T-helper 9 cell (primary cell): ENCODE results near the gene GRM5.
"Not testable (repeated sequence)": the region's sequence is repeated elsewhere in the genome, so short reads cannot be mapped to it uniquely, and the experiment has no call there.

Experiments
- DNase-seq: peaks from one replicate; pipeline ENCODE4 v3.0.0-alpha.2; 2020

Gene GRM5

DNA sequence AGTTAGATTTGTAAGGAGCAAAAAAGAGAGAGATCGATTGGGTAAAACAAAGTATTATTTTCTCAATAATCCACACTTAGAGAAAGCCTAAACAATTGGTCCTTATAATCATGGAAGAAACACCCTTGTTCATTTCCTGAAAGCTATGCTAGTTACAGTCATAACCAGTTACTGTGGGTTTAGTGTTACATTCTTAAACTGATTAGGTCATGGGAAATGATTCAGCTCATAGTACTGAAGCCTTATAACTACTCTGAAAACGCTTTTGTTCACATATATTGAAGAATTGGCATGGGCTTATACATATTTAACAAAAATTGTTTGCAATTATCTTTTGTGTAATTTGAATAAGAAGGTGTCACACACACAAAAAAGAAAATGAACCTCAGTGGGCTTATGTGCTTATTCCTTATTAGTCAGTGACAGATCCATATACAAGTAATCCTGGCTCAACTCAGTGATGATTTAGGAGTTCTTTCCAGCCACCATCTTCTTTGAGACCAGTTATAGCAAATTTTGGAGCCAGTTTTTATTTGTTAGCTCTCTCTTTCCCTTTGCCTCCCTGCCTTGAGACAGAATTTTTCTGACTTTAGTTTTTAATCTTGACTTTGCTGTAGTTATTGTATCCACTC, 529.8 kb downstream of the GRM5 start:
- no peak for DNase-seq

DNA sequence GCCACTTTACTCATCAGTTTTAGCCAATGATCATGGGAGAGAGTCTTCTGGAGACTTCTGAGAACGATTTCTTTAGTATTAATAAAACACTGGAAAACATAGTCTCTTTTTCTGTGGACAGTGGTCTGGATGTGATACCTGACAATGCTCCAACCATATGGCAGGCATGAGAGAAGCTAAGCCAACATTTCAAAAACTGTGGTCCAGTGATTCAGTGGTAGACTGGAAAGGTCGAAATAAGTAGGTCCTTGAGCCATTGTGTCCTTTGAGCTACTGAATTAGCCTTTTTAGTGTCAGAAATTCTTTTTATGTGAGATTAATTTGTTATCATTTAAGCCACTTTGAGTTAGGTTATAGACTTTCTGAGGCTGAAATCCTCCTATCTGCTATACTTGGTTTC, 530.5 kb downstream of the GRM5 start:
- DNase-seq: no peak

DNA sequence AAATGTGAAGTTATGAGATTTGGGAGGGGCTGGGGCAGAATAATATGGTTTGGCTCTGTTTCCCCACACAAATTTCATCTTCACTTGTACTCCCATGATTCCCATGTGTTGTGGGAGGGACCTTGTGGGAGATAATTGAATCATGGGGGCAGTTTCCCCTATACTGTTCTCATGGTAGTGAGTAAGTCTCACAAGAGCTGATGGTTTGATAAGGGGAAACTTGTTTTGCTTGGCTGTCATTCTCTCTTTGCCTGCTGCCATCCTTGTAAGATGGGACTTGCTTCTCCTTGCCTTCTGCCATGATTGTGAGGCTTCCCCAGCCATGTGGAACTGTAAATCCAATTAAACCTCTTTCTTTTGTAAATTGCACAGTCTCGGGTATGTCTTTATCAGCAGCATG, 531.1 kb downstream of the GRM5 start:
- not testable (repeated sequence) for DNase-seq

DNA sequence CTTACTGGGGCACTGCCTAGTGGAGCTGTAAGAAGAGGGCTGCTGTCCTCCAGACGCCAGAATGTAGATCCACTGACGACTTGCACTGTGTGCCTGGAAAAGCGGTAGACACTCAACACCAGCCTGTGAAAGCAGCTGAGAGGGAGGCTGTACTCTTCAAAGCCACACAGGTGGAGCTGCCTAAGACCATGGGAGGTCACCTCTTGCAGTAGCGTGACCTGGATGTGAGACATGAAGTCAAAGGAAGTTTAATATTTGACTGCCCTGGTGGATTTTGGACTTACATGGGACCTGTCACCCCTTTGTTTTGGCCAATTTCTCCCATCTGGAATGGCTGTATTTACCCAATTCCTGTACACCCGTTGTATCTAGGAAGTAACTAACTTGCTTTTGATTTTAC, 531.6 kb downstream of the GRM5 start:
- DNase-seq: no peak

DNA sequence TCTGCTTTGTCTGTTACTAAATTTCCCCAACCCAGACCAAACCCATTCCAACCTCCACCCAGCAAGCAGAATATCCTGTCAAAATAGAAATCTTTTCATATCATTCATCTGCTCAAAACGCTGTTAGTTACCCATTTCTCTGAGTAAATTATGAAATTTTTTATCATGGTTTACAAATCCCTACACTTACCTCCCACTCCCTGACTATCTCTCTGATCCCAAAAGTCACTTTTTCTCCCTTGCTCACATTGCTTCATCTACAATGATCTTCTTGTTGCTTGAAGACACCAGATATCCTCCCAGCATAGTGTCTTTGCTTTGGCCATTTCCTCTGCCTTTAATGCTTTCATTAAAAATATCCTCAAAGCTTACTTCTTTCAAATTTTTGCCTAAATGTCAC, 532.8 kb downstream of the GRM5 start:
- DNase-seq: no peak

DNA sequence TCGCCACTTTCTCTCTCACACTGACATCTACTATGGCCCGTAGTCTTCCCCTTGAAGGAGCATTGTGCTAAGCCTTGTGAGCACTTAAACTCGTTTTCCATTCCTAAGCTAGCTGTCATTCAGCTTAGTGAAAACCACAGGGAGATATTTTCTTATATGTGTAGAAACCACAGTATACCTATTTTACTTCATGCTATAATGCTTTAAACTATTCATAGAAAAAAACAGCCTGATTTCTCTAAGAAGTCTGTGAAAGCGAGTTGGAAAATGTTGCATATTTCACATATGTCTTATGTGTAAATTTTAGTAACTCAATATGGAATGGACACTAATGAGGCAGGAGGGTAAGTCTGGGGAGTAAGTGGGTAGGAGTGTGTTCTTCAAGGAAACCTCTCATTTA, 534.0 kb downstream of the GRM5 start:
- DNase-seq: no peak

DNA sequence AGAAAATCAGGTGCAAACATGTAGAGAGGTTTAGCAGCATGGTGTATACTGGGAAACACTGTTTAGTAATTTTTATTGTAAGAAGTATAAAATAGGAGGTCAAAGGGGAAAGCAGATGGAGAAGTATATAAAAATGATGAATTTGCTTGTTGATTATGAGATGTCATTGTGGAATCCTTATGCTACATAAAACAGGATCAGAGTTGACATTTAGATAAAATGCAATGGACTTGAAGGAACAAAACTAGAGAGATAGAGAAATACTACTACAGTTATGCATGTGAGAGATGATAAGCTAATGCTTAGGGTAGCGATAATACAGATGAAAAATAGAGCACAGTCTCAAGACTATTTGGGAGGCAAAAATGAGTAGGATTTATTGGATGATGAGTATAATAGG, 536.4 kb downstream of the GRM5 start:
- no peak for DNase-seq

DNA sequence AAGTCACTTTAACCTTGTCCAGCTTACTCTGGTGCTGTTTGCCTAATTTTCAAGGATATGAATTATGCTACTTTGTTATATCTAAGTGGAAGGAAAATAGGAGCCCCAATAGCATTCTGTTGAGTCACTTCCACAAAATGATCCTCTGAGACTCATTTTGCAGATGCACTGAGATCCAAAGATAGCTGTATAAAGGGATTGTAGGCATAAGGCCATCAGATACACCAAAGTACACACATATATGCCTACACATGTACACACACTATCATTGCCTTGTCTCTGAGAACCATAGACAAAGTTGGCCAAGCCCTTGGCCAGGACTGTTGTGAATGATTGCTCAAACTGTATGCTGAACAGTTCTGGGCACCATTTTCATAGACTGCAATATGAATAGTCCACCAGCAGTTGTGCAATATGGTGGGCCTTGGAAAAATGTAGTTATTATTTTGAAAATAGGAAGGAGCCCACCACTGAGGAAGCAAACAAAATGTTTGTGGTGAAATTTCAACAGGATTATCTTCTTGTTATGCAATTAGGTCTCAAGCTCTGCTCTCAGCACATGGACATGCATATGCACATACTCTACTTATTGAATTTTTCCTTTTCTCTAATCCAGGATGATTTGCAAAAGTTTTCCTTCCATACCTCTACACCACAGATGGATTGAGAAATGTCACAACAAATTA, 542.3 kb downstream of the GRM5 start:
- DNase-seq: no peak

DNA sequence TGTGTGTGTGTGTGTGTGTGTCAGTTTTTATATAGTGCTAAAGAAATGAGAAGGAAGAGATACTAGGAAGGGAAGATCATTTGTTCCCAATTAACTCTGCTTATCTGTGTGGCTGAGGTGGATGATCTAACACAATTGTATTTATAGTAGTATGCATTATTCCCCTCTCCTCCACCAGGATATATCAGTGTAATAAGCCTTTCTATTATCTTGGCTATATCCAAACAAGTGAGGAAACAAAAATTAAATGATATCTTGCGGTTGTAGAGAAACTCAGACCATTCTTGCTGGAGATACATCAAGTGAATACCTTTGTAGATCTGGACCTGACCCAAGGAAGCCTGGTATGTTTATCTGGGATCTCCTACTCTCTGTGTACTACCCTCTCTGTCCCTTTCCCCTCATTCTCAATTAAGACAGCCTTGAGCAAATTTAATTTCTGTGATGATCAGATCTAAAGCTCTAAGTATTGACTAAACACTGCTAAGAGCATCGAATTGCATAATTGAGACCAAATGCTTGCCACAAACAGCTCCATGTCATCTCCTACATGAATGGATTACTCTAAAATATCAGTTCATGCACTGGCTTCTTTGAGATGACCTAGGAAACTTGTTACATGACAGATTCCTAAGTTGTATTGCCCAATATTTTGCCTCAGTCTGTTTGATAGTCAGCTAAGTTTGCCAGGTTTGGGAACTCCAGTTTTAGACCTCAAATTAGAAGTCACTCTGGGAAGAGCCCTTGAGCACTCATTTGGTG, 543.0 kb downstream of the GRM5 start:
- no peak for DNase-seq

DNA sequence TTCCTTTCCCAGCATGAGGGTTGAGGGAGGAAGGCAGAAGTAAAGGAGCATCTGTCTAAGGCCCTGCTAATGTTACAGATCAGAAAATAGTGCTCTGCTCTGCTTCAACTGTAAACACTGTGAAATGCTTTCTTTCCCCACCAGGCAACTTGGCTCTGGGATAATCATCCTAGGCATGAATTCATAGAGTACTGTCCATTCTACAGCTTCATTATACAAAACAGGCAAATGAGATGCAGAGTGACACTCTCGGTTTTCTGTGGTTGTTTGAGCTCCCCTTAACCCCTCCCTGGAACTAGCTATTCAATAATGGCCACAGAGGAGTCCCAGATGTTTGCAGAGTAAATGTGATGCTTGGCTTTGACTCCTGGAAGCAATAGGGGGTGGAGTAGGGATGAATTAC, 544.0 kb downstream of the GRM5 start:
- no peak for DNase-seq

DNA sequence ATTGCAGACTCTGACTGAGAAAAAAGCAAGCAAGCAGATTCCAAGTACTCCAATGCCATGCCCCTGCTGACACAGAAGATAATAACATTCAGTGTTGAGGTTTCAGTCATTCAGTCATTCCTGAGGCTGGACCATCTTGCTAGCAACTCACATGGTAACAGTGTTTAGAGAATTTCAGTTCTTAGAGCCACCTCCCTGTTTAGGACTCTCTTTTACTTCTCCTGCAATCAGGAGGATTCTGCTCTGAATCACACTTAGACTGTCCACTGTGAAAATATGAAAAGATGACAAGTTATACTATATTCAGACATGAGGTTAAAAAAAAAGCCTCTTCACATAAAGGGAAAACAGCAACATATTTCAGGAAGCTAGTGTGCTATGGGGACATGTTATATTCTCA, 544.4 kb downstream of the GRM5 start:
- no peak for DNase-seq

DNA sequence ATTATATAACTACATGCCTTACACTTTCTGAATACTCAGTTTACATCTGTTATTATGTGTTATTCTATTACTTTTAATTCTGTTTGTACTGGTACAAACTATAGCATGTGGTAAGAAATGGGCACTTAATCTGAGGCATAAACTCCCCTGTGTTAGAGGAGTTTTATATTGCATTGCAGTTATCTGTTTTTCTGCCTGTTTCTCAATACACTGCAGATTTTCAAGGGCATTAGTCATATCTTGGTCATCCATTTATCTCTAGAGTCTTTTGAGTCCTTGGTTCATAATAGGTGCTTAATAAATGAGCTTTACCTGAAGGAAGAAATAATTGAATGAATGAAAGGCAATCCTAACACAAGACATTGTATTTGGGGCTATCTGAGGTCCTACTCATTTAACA, 545.4 kb downstream of the GRM5 start:
- no peak for DNase-seq

DNA sequence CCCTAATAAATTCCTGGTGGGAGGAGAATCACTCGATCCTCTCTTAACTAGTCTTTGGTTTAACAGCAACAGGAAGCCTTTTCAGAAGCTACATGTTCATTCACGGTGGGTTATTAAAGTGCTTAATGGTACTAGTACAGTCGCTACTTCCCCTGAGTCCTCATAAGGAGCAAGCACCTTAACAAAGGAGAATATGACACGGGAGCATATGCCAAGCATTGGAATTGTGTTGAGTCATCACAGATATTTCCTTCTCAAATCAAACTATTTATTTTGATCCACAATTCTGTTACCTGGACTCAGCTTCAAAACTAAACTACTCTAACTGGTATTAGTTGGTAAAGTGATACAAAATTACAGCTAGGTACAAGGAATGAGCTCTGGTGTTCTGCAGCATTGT, 550.8 kb downstream of the GRM5 start:
- DNase-seq: no peak

DNA sequence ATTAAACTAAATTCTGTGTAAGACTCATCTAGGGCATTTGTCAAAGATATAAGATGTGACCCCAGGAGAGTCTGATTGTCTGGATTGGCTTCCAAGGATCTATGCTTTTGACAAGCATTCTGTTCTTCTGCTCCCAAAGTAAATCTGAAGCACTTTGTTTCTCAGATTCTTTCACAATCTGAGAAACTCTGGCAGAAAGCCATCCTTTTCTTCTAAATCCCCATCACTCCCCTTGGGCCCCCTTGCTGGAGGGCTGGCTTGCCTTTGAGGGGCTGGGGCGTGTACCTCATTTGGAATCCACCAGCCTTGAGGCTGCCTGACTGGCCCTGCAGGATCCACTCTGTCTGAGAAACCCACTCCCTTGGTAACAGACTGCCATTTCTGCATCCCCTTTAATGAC, 554.8 kb downstream of the GRM5 start:
- no peak for DNase-seq

DNA sequence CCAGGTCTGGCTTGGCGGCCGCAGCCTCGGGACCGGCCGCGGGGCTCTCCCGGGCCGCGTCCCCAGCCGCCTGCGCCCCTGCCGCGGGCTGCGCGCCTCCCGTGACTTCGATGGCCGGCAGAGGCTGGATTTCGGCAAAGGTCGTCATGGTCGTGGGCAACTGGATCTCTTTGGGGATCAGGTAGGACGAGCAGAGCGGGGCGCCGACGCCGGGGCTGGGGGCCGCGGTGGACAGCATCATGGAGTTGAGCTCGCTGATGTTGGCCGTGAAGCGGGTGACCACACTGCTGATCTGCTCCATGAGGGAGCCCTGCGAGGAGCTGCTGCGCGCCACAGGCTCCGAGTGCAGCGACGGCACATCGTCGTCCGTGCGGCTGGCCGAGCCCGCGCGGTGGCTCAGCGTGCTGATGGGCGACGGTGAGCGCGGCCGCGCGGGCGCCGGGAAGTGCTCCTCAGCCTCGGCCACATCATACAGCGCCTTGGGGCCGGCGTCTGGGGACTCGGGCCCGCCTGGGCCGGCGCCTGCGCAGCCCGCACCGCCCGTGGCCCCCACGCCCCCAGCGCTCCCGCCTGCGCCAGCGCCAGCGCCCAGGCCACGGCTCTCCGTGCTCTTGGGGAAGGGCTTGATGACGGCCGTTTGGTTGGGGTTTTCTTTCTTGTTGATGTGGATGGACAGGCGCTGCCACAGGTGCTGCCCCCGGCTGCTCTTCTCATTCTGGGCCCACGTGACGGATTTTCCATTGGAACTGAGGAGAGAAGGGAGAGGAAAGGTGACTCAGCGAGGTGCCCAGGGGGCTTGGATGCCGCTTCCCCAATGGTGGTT, 556.8 kb downstream of the GRM5 start:
- DNase-seq: no peak

DNA sequence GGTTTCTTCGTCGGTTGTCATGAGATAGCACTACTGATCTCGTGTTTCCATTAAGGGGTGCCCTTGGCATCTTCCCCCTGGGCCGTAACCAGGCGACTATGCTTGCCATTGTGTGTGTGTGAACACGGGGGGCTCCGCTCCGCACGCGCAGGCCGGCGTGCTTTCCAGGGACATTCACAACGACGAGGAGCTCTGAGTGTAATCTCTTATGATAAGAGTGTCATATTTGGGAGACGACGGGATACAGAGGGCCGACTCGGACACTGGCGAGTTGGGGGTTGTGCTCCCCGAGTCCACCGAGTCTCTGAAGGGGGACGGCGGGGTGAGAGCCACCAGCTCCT, 557.4 kb downstream of the GRM5 start:
- no peak for DNase-seq

DNA sequence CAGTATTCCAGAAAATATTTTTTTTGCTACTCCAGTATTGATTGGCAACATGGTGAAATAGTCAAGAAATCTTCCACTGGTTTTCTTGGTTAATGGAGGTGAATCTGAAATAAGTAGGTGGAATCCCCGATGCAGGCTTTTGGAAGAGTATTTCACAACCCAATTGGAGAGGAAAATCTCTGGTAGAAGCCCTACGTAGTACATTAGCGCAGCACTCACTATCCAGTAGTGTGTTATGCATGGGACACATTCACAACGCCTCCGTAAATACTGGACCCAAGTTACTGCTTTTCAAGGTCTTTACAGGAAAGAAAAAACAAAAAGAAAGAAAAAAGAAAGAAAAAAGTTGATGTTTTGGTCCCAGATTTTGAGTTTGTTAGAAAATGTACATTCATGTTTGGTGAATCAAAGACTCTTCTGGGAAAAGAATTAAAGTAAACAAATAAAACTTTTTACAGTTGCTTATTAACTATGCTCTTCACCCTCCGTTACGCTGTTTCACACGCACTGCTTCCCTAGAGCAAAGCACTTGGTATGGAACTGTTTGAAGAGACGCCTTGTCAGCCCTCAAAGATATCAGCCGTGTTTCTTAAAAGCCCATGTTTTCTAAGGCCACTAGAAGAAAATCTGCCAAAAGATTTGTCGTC, 557.9 kb downstream of the GRM5 start:
- DNase-seq: no peak

DNA sequence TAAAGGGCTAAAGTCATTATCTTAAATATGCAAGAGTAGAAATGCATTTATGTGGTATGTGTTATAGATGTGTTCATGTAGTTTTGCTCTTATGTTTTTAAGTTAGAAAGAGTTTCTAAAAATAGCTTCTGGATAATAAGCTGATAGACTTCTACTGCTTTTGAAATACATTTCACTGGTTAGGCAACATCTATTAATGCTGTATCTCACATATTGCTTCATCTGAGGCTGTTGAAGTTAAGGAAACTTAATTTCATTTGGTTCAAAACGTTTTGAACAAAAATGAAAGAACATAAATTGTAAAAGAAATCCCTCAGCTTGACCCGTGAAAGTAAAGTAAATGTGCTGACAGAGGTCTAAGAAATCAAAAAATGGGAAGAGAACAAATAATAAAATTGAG, 564.2 kb downstream of the GRM5 start:
- no peak for DNase-seq

DNA sequence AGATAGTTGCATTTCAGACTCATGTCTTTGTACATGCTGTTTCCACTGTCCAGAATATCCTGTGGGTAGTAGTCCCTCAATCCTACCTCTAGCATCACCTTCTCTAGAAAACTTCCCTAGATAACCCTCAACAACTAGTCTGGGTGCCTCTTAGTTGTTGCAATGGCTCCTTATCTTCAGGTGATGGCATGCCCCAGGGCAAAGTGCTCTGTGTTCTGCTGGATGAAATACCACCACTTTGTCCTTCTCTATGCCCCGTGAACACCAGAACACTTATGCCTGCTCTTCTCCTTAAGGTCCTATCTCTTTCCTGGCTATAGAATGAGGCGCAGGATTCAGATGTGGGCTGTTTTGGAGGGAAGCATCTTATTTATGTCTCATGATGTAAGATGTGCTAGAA, 569.9 kb downstream of the GRM5 start:
- no peak for DNase-seq

DNA sequence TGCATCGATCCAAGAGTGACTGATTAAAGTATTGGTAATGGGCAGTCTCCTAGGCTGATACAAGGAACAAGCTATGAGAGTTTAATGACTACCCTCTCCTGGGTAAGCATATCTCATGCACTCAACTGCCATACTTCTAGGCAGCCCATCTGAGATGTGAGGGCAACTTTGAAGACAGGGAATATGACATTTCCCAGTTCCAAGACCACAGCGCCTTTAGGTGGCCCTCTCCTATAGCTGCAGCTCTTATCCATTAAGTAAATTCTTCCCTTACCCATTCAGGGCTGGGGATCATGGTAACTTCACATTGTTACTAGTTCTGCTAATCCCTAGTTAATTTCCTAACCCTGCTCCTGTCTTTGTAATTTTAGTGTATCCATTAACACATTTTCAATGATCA, 570.9 kb downstream of the GRM5 start:
- no peak for DNase-seq

DNA sequence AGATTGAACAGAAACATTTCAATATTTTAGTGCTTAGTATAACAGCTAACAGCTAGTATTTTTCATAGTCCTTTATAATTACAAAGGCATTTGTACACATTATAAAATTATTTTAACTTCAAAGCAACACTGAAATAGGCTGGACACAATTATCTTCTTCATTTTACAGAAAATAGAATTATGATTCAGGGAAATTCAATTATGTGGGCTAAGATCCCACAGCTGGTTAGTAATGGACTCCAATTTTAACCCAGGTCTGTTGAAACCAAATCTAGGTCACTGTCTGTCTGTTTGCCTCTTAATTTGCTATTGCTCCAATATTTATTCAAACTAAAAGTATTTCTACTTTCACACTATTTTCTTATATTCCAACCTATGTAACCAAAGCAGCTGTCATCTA, 574.1 kb downstream of the GRM5 start:
- no peak for DNase-seq

DNA sequence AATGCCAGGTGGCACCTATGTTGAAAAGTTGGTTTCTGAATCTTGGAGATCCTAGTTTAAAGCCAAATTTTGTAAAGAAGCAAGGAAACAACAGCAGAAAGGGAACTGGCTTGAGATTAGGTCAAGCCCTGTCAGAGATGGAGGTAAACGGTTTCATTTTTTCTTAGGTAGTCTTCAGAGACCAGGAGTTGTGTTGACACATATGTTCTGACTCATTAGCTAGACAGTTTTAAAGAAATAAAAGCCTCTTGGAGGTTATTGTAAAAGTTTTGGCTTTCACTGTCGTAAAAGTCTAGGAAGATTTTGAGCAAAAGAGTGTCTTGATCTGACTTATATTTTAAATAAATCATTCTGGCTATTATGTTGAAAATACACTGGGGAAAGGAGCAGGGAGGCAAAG, 576.8 kb downstream of the GRM5 start:
- DNase-seq: no peak

DNA sequence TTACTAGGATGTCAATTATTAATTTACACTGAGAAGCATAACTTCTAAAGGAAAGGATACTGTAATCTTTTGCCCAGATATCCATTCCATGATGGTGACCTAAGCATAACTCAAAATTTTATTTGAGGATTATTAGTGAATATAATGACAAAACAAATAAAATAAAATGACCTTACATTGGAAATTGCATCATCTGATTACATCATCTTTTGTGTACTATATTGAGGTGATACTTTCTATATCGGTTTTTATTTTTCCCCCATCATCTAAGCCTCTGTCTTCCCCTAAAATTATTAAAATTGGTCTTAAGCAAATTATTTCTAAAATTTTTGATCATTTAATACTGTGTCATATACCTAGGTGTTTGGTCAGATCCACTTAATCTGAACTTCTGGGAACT, 578.1 kb downstream of the GRM5 start:
- no peak for DNase-seq
